Left kidney (tissue), 2 donors: ENCODE data around the gene TIAM1. TPM values are rescaled to one million over a fixed set of nuclear protein-coding genes. Genes with fewer than 3 reads are reported as not detected.

Experiments
- DNase-seq: peaks from one replicate; pipeline ENCODE4 v3.0.0-alpha.2; 2013
- polyA plus RNA-seq: library from polyadenylated mRNA; unstranded; fragments of 120-200 nt; gene quantifications from one replicate; pipeline ENCODE4 v1.2.1, GENCODE V29; 2013; ENCODE audit not compliant: insufficient read length

The TIAM1 gene
- polyA plus RNA-seq, 1 donor = 18.1 TPM

DNA sequence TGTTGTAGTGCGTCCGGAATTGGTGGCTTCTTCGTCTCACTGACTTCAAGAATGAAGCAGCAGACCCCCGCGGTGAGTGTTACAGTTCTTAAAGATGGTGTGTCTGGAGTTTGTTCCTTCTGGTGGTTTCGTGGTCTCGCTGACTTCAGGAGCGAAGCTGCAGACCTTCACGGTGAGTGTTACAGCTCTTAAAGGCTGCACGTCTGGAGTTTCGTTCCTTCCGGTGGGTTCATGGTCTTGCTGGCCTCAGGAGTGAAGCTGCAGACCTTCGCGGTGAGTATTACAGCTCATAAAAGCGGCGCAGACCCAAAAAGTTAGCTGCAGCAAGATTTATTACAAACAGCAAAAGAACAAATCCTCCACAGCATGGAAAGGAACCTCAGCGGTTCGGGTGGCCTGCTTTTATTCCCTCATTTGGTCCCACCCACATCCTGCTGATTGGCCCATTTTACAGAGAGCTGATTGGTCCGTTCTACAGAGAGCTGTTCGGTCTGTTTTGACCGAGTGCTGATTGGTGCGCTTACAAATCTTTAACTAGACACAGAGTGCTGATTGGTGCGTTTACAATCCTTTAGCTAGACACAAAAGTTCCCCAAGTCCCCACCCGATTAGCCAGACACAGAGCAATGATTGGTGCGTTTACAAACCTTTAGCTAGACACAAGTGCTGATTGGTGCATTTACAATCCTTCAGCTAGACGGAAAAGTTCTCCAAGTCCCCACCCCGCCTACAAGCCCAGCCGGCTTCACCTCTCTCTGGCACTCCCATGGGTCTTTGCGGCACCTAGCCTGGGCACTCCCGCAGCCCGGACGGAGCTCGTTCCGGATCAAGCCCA, 256.2 kb downstream of the TIAM1 start:
- DNase-seq = no peak

- DNase-seq = no peak
These were observed 259.4 kb downstream of the TIAM1 start for GRCh38 chr21:31084689-31085088.

DNA sequence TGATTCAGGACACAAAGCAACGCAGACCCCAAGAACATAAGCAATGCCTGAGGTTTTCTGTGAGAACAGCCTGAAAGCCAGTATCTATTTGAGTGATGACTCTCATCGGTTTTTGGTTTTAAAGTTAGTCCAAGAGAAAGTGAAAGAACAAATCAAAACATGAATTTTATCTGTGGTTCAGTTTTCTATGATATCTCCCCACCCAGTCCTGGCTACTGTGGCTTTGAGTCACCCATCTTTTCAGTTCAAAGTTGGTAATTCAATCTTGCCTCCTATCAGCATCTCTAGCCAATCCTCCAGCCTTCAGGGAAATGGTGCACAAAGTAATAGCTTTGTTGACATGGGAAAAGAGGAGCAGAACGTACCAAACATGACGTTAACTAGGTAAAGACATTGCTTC, 265.3 kb downstream of the TIAM1 start:
- DNase-seq = no peak

GRCh38 chr21:31078216-31078615, 265.8 kb downstream of the TIAM1 start:
- no peak for DNase-seq

DNA sequence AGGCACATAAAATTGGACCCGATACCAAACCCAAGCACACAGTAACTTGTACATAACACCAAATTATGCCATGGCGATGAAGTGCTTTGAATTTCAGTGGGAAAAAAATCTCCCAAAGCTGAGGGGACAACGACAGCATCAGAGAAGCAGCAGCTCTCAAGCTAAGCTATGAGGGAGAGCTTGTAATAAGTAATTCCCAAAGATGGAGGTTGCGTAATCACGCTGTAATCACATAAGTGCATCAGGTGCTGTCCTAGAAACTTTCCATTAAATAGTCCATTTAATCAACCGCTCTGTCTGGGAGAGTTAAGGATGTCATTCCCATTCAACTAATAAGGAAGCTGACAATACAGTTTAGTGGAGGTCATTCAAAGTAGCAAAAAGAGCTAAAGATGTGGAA, 268.2 kb downstream of the TIAM1 start:
- no peak for DNase-seq

- no peak for DNase-seq
These were observed 271.5 kb downstream of the TIAM1 start for GRCh38 chr21:31072533-31072932.
